Measurements from ENCODE around the gene PPP1CA. TPM values are rescaled to one million over a fixed set of nuclear protein-coding genes. Genes with fewer than 3 reads are reported as not detected.

PPP1CA gene
- total and polyA plus RNA-seq, 4 experiments from 2014 or later = 159 to 774 (median 318) TPM

GRCh38 chr11:67442504-67443404 is 41.1 kb upstream of the PPP1CA start:
- ChIA-PET CTCF (ENCODE audit: partially characterized antibody) (no interaction called here), POLR2A (ENCODE audit: partially characterized antibody) (interaction anchor here (1.2 to 30.4 kb wide), 11 partner anchors 4 to 41 kb away, joined by 3 to 900 read pairs (median 11); partner anchors contain the start of genes AIP, CABP4, CORO1B and GPR152)
- Histone ChIP-seq H3K27ac (ENCODE audit: low read depth, low read length) (peak overlapping the region; percentile 75), H3K27me3 (ENCODE audit: insufficient read depth, low read length) (no peaks in the 10 kb centered on the region), H3K9me3 (ENCODE audit: control insufficient read depth in 1 of 2, low read length in 2 of 2) (no peaks in the 10 kb centered on the region), H3K4me1 (ENCODE audit: insufficient read depth, low read length) (peaks cover 80% of the 10 kb centered on the region), H3K4me3 (ENCODE audit: low read length in 2 of 2) (no peak overlapping the region), H3K36me3 (ENCODE audit: insufficient read depth, low read length) (no peaks in the 10 kb centered on the region)
- DNase-seq = no peak
- H3K27me3 Mint-ChIP-seq = no peaks in the 10 kb centered on the region
- peak overlapping the region; percentile 87 to 98 (median 89) for H3K27ac Mint-ChIP-seq
- no peaks in the 10 kb centered on the region for H3K9me3 Mint-ChIP-seq
- peak overlapping the region; percentile 45 to 86 (median 62) for H3K4me3 Mint-ChIP-seq
- peaks cover 53 to 90% (median 72%) of the 10 kb centered on the region in 4 donors for H3K4me1 Mint-ChIP-seq
- peaks cover 0 to 11% of the 10 kb centered on the region in 2 donors for H3K36me3 Mint-ChIP-seq
- intact Hi-C loops (cut with micrococcal nuclease) = loop anchor here (1.0 kb wide), 2 partner anchors 14 to 27 kb away; partner anchors contain the start of genes RPS6KB2 and TMEM134

- Mint-ChIP-seq H3K27ac (peak overlapping the region; percentile 87 to 98 (median 89)), H3K4me1 (peaks cover 50 to 87% (median 64%) of the 10 kb centered on the region in 4 donors), H3K9me3 (no peaks in the 10 kb centered on the region), H3K27me3 (no peaks in the 10 kb centered on the region), H3K36me3 (peaks cover 0 to 19% of the 10 kb centered on the region in 2 donors), H3K4me3 (peak overlapping the region; percentile 39 to 86 (median 56))
- Histone ChIP-seq H3K27me3 (ENCODE audit: insufficient read depth, low read length) (no peaks in the 10 kb centered on the region), H3K27ac (ENCODE audit: low read depth, low read length) (peak overlapping the region; percentile 40), H3K4me1 (ENCODE audit: insufficient read depth, low read length) (peaks cover 71% of the 10 kb centered on the region), H3K9me3 (ENCODE audit: control insufficient read depth in 1 of 2, low read length in 2 of 2) (no peaks in the 10 kb centered on the region), H3K36me3 (ENCODE audit: insufficient read depth, low read length) (no peaks in the 10 kb centered on the region), H3K4me3 (ENCODE audit: low read length in 2 of 2) (no peak overlapping the region)
- ChIA-PET POLR2A (ENCODE audit: partially characterized antibody) (interaction anchor here (11.9 to 31.8 kb wide), 5 partner anchors 3 to 47 kb away, joined by 279 to 2262 read pairs (median 900); partner anchors contain the start of genes AIP, CABP4, CARNS1 and CORO1B), CTCF (ENCODE audit: partially characterized antibody) (interaction anchor here (0.7 to 1.6 kb wide), 3 partner anchors 11 to 27 kb away, joined by 3 to 4 read pairs (median 3); partner anchors contain the start of gene TMEM134)
- intact Hi-C loops (cut with micrococcal nuclease) = no loop called here
- DNase-seq = peak; percentile 47 to 70 (median 56)
Measured at GRCh38 chr11:67441731-67442351, 40.2 kb upstream of the PPP1CA start.

- Histone ChIP-seq H3K27ac (ENCODE audit: low read depth, low read length) (peak overlapping the region; percentile 78), H3K36me3 (ENCODE audit: insufficient read depth, low read length) (peaks cover 3% of the 10 kb centered on the region), H3K4me3 (ENCODE audit: low read length in 2 of 2) (no peak overlapping the region), H3K27me3 (ENCODE audit: insufficient read depth, low read length) (no peaks in the 10 kb centered on the region), H3K9me3 (ENCODE audit: control insufficient read depth in 1 of 2, low read length in 2 of 2) (no peaks in the 10 kb centered on the region), H3K4me1 (ENCODE audit: insufficient read depth, low read length) (peaks cover 69% of the 10 kb centered on the region)
- Mint-ChIP-seq H3K36me3 (peaks cover 4 to 24% of the 10 kb centered on the region in 2 donors), H3K27ac (peak overlapping the region; percentile 43 to 98 (median 92)), H3K27me3 (no peaks in the 10 kb centered on the region), H3K4me3 (peak overlapping the region in 3 of 8 donors; percentile 21 to 82 (median 55)), H3K9me3 (no peaks in the 10 kb centered on the region), H3K4me1 (peaks cover 48 to 86% (median 59%) of the 10 kb centered on the region in 4 donors)
- intact Hi-C loops (cut with micrococcal nuclease) = no loop called here
- CTCF ChIA-PET (ENCODE audit: partially characterized antibody) = interaction anchor here (0.7 to 1.6 kb wide), 4 partner anchors 10 to 28 kb away, joined by 3 to 4 read pairs (median 3); partner anchors contain the start of gene TMEM134
- peak in 1 of 5 donors; percentile 26 for DNase-seq
- POLR2A ChIA-PET (ENCODE audit: partially characterized antibody) = interaction anchor here (0.9 to 31.8 kb wide), 6 partner anchors 12 to 201 kb away, joined by 4 to 2262 read pairs (median 492); partner anchors contain the start of genes AIP, CABP4, CARNS1 and CORO1B
Measured at GRCh38 chr11:67441098-67441563, 39.5 kb upstream of the PPP1CA start.

- peaks cover 69% of the 10 kb centered on the region for H3K4me1 ChIP-seq (ENCODE audit: insufficient read depth, low read length)
- no peaks in the 10 kb centered on the region for H3K9me3 ChIP-seq (ENCODE audit: control insufficient read depth in 1 of 2, low read length in 2 of 2)
- Mint-ChIP-seq H3K36me3 (peaks cover 6 to 25% of the 10 kb centered on the region in 2 donors), H3K27ac (peak overlapping the region; percentile 92 to 98 (median 96)), H3K4me1 (peaks cover 42 to 84% (median 55%) of the 10 kb centered on the region in 4 donors), H3K9me3 (peaks cover 0 to under 1% (median 0%) of the 10 kb centered on the region in 8 donors), H3K4me3 (peak overlapping the region; percentile 96 to 99 (median 97)), H3K27me3 (no peaks in the 10 kb centered on the region)
- no peaks in the 10 kb centered on the region for H3K27me3 ChIP-seq (ENCODE audit: insufficient read depth, low read length)
- POLR2A ChIA-PET (ENCODE audit: partially characterized antibody) = interaction anchor here (0.9 to 31.8 kb wide), 7 partner anchors 12 to 201 kb away, joined by 4 to 2262 read pairs (median 279); partner anchors contain the start of genes AIP, CABP4, CARNS1 and CDK2AP2
- peak overlapping the region; percentile 47 to 81 for H3K4me3 ChIP-seq (ENCODE audit: low read length in 2 of 2)
- H3K27ac ChIP-seq (ENCODE audit: low read depth, low read length) = peak overlapping the region; percentile 78
- intact Hi-C loops (cut with micrococcal nuclease) = no loop called here
- CTCF ChIA-PET (ENCODE audit: partially characterized antibody) = interaction anchor here (0.7 to 5.0 kb wide), 6 partner anchors 10 to 37 kb away, joined by 3 to 65 read pairs (median 4); partner anchors contain the start of genes PPP1CA, TBC1D10C and TMEM134
- DNase-seq = peak in 1 of 5 donors; percentile 31
- peaks cover 10% of the 10 kb centered on the region for H3K36me3 ChIP-seq (ENCODE audit: insufficient read depth, low read length)
Measured at GRCh38 chr11:67440229-67441097, 38.8 kb upstream of the PPP1CA start.

- CTCF ChIA-PET (ENCODE audit: partially characterized antibody) = interaction anchor here (0.8 to 5.0 kb wide), 10 partner anchors 10 to 88 kb away, joined by 3 to 65 read pairs (median 8); partner anchors contain the start of genes PPP1CA, RAD9A, RPS6KB2 and TBC1D10C
- Mint-ChIP-seq H3K27me3 (no peaks in the 10 kb centered on the region), H3K27ac (peak overlapping the region; percentile 92 to 98 (median 96)), H3K4me3 (peak overlapping the region; percentile 96 to 99 (median 97)), H3K36me3 (peaks cover 9 to 29% of the 10 kb centered on the region in 2 donors), H3K9me3 (peaks cover 0 to 4% (median 0%) of the 10 kb centered on the region in 8 donors), H3K4me1 (peaks cover 37 to 81% (median 53%) of the 10 kb centered on the region in 4 donors)
- POLR2A ChIA-PET (ENCODE audit: partially characterized antibody) = interaction anchor here (1.0 to 31.8 kb wide), 12 partner anchors 11 to 200 kb away, joined by 3 to 2262 read pairs (median 37); partner anchors contain the start of genes AIP, CABP4, CARNS1 and CDK2AP2
- H3K27me3 ChIP-seq (ENCODE audit: insufficient read depth, low read length) = no peaks in the 10 kb centered on the region
- H3K4me1 ChIP-seq (ENCODE audit: insufficient read depth, low read length) = peaks cover 69% of the 10 kb centered on the region
- intact Hi-C loops (cut with micrococcal nuclease) = loop anchor here (2.0 kb wide), 1 partner anchor 67 kb away; no protein-coding TSS in a partner anchor
- peaks cover 15% of the 10 kb centered on the region for H3K36me3 ChIP-seq (ENCODE audit: insufficient read depth, low read length)
- peak in 1 of 5 donors; percentile 37 for DNase-seq
- peak overlapping the region; percentile 78 for H3K27ac ChIP-seq (ENCODE audit: low read depth, low read length)
- H3K9me3 ChIP-seq (ENCODE audit: control insufficient read depth in 1 of 2, low read length in 2 of 2) = no peaks in the 10 kb centered on the region
- H3K4me3 ChIP-seq (ENCODE audit: low read length in 2 of 2) = peak overlapping the region; percentile 47 to 81
Measured at GRCh38 chr11:67439321-67440228, 37.9 kb upstream of the PPP1CA start.

Measured in CD4-positive, alpha-beta memory T cell (primary cell).